Karpas-422 (cell line): ENCODE results near the gene CPLX3. TPM values are rescaled to one million over a fixed set of nuclear protein-coding genes. Genes with fewer than 3 reads are reported as not detected.
A peak's percentile ranks its signal among the peaks of the same experiment; 100 is the strongest.

ENCODE experiments used
- DNase-seq: peaks from one replicate; pipeline ENCODE4 v3.0.0-alpha.2; 2015
- H2AFZ ChIP-seq: fragments of 200-600 bp; sonication (generic); 2 replicates; pipeline ENCODE4 v1.6.1; 2014; ENCODE audit warnings: antibody characterized with exemption, low read length, mixed read lengths
- H3K27ac ChIP-seq: fragments of 200-600 bp; sonication (generic); 2 replicates; pipeline ENCODE4 v1.5.1; 2014; ENCODE audit warnings: mild to moderate bottlenecking, low read length, moderate library complexity
- H3K27me3 ChIP-seq: fragments of 200-600 bp; sonication (generic); 2 replicates; pipeline ENCODE4 v1.6.1; 2014; ENCODE audit warnings: low read length, mixed read lengths
- H3K36me3 ChIP-seq: fragments of 200-600 bp; sonication (generic); 2 replicates; pipeline ENCODE4 v1.6.1; 2014; ENCODE audit warnings: low read length, mixed read lengths; ENCODE audit not compliant: insufficient read depth
- H3K4me1 ChIP-seq: fragments of 200-600 bp; sonication (generic); 2 replicates; pipeline ENCODE4 v1.6.1; 2014; ENCODE audit warnings: mild to moderate bottlenecking, low read length, mixed read lengths
- H3K4me2 ChIP-seq: fragments of 200-600 bp; sonication (generic); 2 replicates; pipeline ENCODE4 v1.6.1; 2014; ENCODE audit warnings: low read length, low read depth, mild to moderate bottlenecking; ENCODE audit not compliant: poor library complexity, severe bottlenecking
- H3K4me3 ChIP-seq: fragments of 200-600 bp; sonication (generic); 2 replicates; pipeline ENCODE4 v1.5.1; 2014; ENCODE audit warnings: mild to moderate bottlenecking, antibody characterized with exemption, low read length, mixed read lengths
- H3K79me2 ChIP-seq: fragments of 200-600 bp; sonication (generic); 2 replicates; pipeline ENCODE4 v1.6.1; 2014; ENCODE audit warnings: mild to moderate bottlenecking, low read length, mixed read lengths
- H3K9ac ChIP-seq: fragments of 200-600 bp; sonication (generic); 2 replicates; pipeline ENCODE4 v1.6.0; 2014; ENCODE audit warnings: low read length
- H3K9me2 ChIP-seq: fragments of 200-600 bp; sonication (generic), shearing (Covaris generic); replicated peaks from 2 replicates; pipeline ENCODE4 v1.6.0; 2014; ENCODE audit warnings: mild to moderate bottlenecking, low read length, moderate library complexity; ENCODE audit not compliant: insufficient read depth
- H3K9me3 ChIP-seq: fragments of 300-700, 200-600 bp; sonication (generic); 2 replicates; pipeline ENCODE4 v1.6.1; 2014; ENCODE audit warnings: low read length, mixed read lengths
- H4K20me1 ChIP-seq: fragments of 200-600 bp; sonication (generic); 2 replicates; pipeline ENCODE4 v1.6.1; 2014; ENCODE audit warnings: mild to moderate bottlenecking, antibody characterized with exemption, low read length, low read depth; ENCODE audit not compliant: insufficient read depth
- total RNA-seq: library from RNA; depleted of rRNA; stranded (reverse); fragments of >200 nt; shearing (Covaris generic); gene quantifications from 2 replicates; pipeline ENCODE4 v1.2.3, GENCODE V29; 2014; ENCODE audit warnings: low replicate concordance

The CPLX3 gene
- total RNA-seq, 1 experiment from 2014 or later = 5.2 TPM

- DNase-seq = no peak
- H3K9me3 ChIP-seq = no peaks in the 10 kb centered on the region
- no peaks in the 10 kb centered on the region for H3K9me2 ChIP-seq
- peaks cover 7% of the 10 kb centered on the region for H3K79me2 ChIP-seq
- H2AFZ ChIP-seq = no peak overlapping the region
- H3K4me1 ChIP-seq = peaks cover 20% of the 10 kb centered on the region
- H3K9ac ChIP-seq = no peak overlapping the region
- H4K20me1 ChIP-seq = no peaks in the 10 kb centered on the region; the same call in 1 of the 2 replicates
- no peaks in the 10 kb centered on the region for H3K36me3 ChIP-seq
- H3K27me3 ChIP-seq = no peaks in the 10 kb centered on the region
- H3K4me2 ChIP-seq = no peak overlapping the region
- H3K4me3 ChIP-seq = no peak overlapping the region
- peak overlapping the region; percentile 26; the same call in 1 of the 2 replicates for H3K27ac ChIP-seq
Observed at GRCh38 chr15:74815121-74815934, 11.1 kb upstream of the CPLX3 start.

GRCh38 chr15:74815961-74816360, 10.5 kb upstream of the CPLX3 start:
- Histone ChIP-seq H3K36me3 (no peaks in the 10 kb centered on the region), H4K20me1 (no peaks in the 10 kb centered on the region; the same call in 1 of the 2 replicates), H3K4me2 (no peak overlapping the region), H3K9me2 (no peaks in the 10 kb centered on the region), H3K9me3 (no peaks in the 10 kb centered on the region), H3K4me3 (no peak overlapping the region), H3K4me1 (peaks cover 27% of the 10 kb centered on the region), H3K79me2 (peaks cover 14% of the 10 kb centered on the region), H3K27me3 (no peaks in the 10 kb centered on the region), H3K27ac (no peak overlapping the region), H3K9ac (no peak overlapping the region), H2AFZ (no peak overlapping the region)
- no peak for DNase-seq

GRCh38 chr15:74816624-74817369, 9.6 kb upstream of the CPLX3 start:
- Histone ChIP-seq H3K4me3 (no peak overlapping the region), H3K9me3 (no peaks in the 10 kb centered on the region), H3K9ac (no peak overlapping the region), H3K9me2 (no peaks in the 10 kb centered on the region), H2AFZ (no peak overlapping the region), H3K79me2 (peaks cover 14% of the 10 kb centered on the region), H4K20me1 (no peaks in the 10 kb centered on the region; the same call in 1 of the 2 replicates), H3K27me3 (no peaks in the 10 kb centered on the region), H3K4me2 (no peak overlapping the region), H3K4me1 (peaks cover 34% of the 10 kb centered on the region), H3K27ac (0 out of 2 replicates have a peak overlapping the region, but pooled peaks have one; percentile 42), H3K36me3 (no peaks in the 10 kb centered on the region)
- DNase-seq = no peak

GRCh38 chr15:74817370-74817737, 9.1 kb upstream of the CPLX3 start:
- H3K9me2 ChIP-seq = no peaks in the 10 kb centered on the region
- H3K9ac ChIP-seq = no peak overlapping the region
- H3K4me3 ChIP-seq = no peak overlapping the region
- H3K79me2 ChIP-seq = peaks cover 14% of the 10 kb centered on the region
- H3K36me3 ChIP-seq = no peaks in the 10 kb centered on the region
- no peak for DNase-seq
- H3K27ac ChIP-seq = 0 out of 2 replicates have a peak overlapping the region, but pooled peaks have one; percentile 42
- H3K9me3 ChIP-seq = no peaks in the 10 kb centered on the region
- H3K4me2 ChIP-seq = no peak overlapping the region
- H3K4me1 ChIP-seq = peaks cover 40% of the 10 kb centered on the region
- H3K27me3 ChIP-seq = no peaks in the 10 kb centered on the region
- no peaks in the 10 kb centered on the region; the same call in 1 of the 2 replicates for H4K20me1 ChIP-seq
- no peak overlapping the region for H2AFZ ChIP-seq

GRCh38 chr15:74820056-74820455, 6.4 kb upstream of the CPLX3 start:
- Histone ChIP-seq H3K36me3 (no peaks in the 10 kb centered on the region), H3K4me3 (peak overlapping the region; percentile 77), H3K9me3 (no peaks in the 10 kb centered on the region), H2AFZ (no peak overlapping the region), H3K27ac (peak overlapping the region; percentile 99), H3K4me1 (peaks cover 67% of the 10 kb centered on the region), H3K9me2 (no peaks in the 10 kb centered on the region), H3K9ac (peak overlapping the region; percentile 97), H3K27me3 (no peaks in the 10 kb centered on the region), H3K4me2 (peak overlapping the region; percentile 96), H4K20me1 (no peaks in the 10 kb centered on the region; the same call in 1 of the 2 replicates), H3K79me2 (peaks cover 14% of the 10 kb centered on the region)
- DNase-seq = no peak

GRCh38 chr15:74821091-74821789, 5.2 kb upstream of the CPLX3 start:
- H3K36me3 ChIP-seq = no peaks in the 10 kb centered on the region
- H3K4me2 ChIP-seq = peak overlapping the region; percentile 96
- no peaks in the 10 kb centered on the region for H3K27me3 ChIP-seq
- H3K79me2 ChIP-seq = peaks cover 14% of the 10 kb centered on the region
- peak overlapping the region; percentile 97 for H3K9ac ChIP-seq
- peaks cover 76% of the 10 kb centered on the region for H3K4me1 ChIP-seq
- no peaks in the 10 kb centered on the region; the same call in 1 of the 2 replicates for H4K20me1 ChIP-seq
- peak overlapping the region; percentile 99 for H3K27ac ChIP-seq
- H3K9me3 ChIP-seq = no peaks in the 10 kb centered on the region
- peak overlapping the region; percentile 77 for H3K4me3 ChIP-seq
- no peaks in the 10 kb centered on the region for H3K9me2 ChIP-seq
- no peak overlapping the region for H2AFZ ChIP-seq
- peak; percentile 98 for DNase-seq

GRCh38 chr15:74821790-74822158, 4.7 kb upstream of the CPLX3 start:
- Histone ChIP-seq H3K9ac (peak overlapping the region; percentile 74), H3K9me3 (no peaks in the 10 kb centered on the region), H3K36me3 (no peaks in the 10 kb centered on the region), H3K27ac (peak overlapping the region; percentile 99), H4K20me1 (no peaks in the 10 kb centered on the region; the same call in 1 of the 2 replicates), H3K4me3 (peak overlapping the region; percentile 52; the same call in 1 of the 2 replicates), H3K4me1 (peaks cover 76% of the 10 kb centered on the region), H2AFZ (no peak overlapping the region), H3K4me2 (peak overlapping the region; percentile 62), H3K27me3 (no peaks in the 10 kb centered on the region), H3K9me2 (no peaks in the 10 kb centered on the region), H3K79me2 (peaks cover 14% of the 10 kb centered on the region)
- DNase-seq = no peak
